GM06990 (cell line): ENCODE results near the gene DOK7.

Source experiments
- DNase-seq: peaks from one replicate; pipeline ENCODE4 v3.0.0-alpha.2; 2011; ENCODE audit not compliant: insufficient read length; ENCODE audit errors: extremely low read depth
- H3K27me3 ChIP-seq: replicated peaks from 2 replicates; pipeline ENCODE4 v1.6.0; 2011; ENCODE audit warnings: low read length; ENCODE audit not compliant: control insufficient read depth, insufficient read depth
- H3K36me3 ChIP-seq: 2 replicates; pipeline ENCODE4 v1.5.1; 2011; ENCODE audit warnings: low read length; ENCODE audit not compliant: control insufficient read depth, insufficient read depth
- H3K4me3 ChIP-seq: replicated peaks from 2 replicates; pipeline ENCODE4 v1.5.1; 2011; ENCODE audit warnings: low read depth, mild to moderate bottlenecking, control low read depth, low read length
- TF ChIP-seq, protein P1 (sequence below): IDR thresholded peaks from 2 replicates; pipeline ENCODE4 v1.5.1; 2011; ENCODE audit warnings: low read length, control low read depth, mild to moderate bottlenecking, inconsistent platforms; ENCODE audit not compliant: insufficient read depth, poor library complexity, severe bottlenecking

DOK7 gene

DNA sequence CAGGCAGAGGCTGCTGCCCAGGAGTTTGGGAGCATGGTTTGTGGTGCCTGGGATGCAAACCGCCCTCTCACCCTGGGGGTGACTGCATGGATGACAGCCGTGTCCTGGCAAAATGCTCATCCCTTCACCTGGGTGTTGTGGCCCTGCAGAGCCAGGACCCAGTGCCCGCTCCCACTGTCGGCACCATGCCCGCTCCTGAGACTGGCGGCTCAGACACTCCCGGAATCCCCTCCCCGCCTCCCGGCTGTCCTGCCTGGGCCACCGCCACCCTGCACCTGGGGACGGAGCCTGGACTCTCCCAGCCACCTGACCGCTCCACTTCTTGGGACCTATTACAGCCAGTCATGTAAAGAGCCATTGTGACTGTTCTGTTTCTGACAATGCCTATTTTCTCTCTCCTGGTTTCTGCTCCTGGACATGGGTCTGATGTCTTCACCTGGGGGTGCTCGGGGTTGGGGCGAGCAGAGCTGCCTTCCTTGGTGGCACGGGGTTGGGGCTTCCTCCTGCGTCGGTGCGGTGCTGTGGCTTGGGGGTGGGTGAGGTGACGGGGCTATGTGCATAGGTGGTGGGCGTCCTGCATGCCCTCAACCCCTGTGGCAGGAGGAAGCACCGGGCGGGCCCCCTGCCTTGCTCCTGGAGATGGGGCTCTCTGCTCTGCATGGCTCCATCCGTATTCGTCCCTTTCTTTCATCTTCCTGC, 38.2 kb downstream of the DOK7 start:
- DNase-seq = no peak
- H3K4me3 ChIP-seq = no peak overlapping the region
- peaks cover 8% of the 10 kb centered on the region for H3K36me3 ChIP-seq
- TF ChIP-seq, protein P1, sequence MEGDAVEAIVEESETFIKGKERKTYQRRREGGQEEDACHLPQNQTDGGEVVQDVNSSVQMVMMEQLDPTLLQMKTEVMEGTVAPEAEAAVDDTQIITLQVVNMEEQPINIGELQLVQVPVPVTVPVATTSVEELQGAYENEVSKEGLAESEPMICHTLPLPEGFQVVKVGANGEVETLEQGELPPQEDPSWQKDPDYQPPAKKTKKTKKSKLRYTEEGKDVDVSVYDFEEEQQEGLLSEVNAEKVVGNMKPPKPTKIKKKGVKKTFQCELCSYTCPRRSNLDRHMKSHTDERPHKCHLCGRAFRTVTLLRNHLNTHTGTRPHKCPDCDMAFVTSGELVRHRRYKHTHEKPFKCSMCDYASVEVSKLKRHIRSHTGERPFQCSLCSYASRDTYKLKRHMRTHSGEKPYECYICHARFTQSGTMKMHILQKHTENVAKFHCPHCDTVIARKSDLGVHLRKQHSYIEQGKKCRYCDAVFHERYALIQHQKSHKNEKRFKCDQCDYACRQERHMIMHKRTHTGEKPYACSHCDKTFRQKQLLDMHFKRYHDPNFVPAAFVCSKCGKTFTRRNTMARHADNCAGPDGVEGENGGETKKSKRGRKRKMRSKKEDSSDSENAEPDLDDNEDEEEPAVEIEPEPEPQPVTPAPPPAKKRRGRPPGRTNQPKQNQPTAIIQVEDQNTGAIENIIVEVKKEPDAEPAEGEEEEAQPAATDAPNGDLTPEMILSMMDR = no peak
- H3K27me3 ChIP-seq = no peaks in the 10 kb centered on the region

DNA sequence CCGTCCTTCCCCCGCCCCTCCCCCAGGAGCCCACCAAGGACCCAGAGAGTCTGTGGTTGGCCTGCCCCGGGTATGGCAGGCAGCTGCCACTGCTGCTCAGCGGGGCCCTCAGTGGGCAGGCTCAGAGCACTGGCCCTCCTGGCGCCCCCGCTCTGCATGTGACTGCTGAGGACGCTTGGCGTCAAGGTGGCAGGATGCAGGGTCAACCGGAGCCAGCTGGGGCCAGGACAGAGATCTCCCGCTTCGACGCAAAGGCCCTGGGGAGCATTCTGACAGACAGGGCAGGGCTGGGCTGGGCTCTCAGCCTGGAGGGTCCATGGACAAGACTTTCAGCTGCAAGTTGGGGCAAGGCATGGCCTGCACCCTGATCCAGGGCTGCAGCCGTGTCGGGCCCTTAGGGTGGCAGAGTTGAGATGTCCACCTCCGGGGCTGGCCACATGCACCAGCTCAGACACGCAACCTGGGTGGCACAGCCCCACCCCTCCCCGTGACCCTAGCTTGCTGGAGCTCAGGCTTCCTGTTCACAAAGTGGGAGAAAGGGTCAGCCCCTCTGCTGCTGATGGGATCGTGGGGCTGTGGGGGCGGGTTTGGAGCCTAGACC, 38.8 kb downstream of the DOK7 start:
- no peak for DNase-seq
- Histone ChIP-seq H3K4me3 (no peak overlapping the region), H3K27me3 (no peaks in the 10 kb centered on the region), H3K36me3 (peaks cover 8% of the 10 kb centered on the region)
- TF ChIP-seq, protein P1 = no peak

DNA sequence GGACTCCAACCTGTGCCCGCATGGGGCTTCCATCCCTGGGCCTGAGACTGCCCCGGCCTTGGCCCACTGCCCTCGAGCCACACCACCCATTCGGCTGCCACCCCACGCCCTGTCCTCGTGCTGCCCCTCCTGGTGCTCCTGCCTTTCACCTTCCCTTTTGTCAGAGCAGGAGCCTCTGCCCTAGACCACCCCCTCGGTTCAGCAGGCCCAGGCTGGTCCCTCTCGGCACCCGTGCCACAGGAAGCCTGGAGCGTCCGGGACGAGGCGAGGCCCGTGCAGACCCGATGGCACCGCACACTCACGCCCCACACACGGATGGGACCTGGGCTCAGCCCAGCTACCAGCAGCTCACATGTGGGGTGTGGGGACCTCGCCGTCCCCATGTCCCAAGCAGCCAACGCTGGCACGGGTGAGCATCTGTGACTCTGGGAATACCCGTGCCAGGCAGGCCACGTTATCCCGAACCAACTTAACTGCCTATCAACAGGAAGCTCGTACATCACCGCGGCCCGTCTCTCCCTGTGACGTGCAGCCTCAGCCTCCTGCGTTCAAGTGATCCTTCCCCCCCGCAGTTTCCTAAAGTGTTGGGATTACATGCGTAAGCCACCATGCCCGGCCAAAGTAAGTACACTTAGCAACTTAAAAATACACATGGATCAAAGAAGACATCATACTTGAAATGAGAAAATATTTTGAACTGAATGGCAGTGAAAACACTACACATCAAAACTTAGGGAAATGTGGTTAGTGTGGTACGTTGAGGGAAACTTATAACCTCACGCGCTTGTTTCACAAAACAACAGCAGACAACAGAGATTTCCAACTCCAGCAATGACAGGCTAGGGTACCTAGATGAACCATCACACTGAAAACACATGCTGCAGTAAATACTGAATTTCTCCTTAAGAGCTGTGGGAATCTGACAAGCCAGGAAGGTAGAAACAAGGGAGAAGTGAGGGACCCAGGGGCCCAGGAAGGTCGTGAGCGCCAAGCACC, 40.1 kb downstream of the DOK7 start:
- Histone ChIP-seq H3K36me3 (peaks cover 8% of the 10 kb centered on the region), H3K4me3 (no peak overlapping the region), H3K27me3 (no peaks in the 10 kb centered on the region)
- TF ChIP-seq, protein P1 = no peak
- no peak for DNase-seq

DNA sequence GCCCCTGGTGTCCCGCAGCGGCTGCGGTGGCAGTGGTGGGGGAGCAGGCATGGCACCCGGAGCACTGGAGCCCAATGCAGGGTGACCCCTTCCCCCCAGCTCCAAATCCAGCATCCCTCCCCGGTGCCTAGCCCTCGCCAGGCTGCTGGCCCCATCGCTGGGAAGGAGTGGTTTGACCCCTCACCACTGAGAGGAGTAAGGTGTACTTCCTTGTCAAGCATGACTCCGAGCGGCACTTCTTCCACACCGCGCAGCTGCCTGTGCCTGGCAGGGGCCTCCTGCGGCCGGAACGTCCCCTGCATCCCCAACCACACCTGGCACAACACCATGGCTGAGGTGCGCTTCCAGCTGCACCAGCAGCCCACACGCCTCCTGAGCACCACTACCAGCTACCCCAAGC, 42.1 kb downstream of the DOK7 start:
- H3K4me3 ChIP-seq = no peak overlapping the region
- H3K36me3 ChIP-seq = peaks cover 14% of the 10 kb centered on the region
- no peak for DNase-seq

DNA sequence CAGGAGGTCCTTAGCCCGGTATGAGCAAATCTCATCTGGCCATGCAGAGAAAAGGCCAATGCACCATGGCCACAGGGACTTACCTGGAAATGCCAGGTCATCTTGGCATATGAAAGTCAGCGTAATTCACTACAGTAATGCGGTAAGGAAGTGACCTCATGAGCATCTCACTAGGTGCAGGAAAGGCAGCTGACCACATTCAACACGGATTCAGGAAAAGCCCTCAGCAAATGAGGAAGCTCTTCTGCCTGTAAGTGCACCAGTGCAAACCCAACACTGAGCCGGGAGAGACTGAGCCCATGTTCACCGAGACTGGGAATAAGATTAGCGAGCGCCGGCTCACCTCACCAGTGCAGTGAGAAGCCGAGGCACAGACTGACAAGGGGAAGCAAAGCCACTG, 45.4 kb downstream of the DOK7 start:
- no peaks in the 10 kb centered on the region for H3K27me3 ChIP-seq
- H3K4me3 ChIP-seq = no peak overlapping the region
- TF ChIP-seq, protein P1 = no peak
- peaks cover 29% of the 10 kb centered on the region for H3K36me3 ChIP-seq
- DNase-seq = no peak

More for the DNA sequence above, 42.1 kb downstream of the DOK7 start:
- no peaks in the 10 kb centered on the region for H3K27me3 ChIP-seq
- TF ChIP-seq, protein P1 = no peak
